ENCODE measurements around the gene DOK7.

The DOK7 gene

DNA sequence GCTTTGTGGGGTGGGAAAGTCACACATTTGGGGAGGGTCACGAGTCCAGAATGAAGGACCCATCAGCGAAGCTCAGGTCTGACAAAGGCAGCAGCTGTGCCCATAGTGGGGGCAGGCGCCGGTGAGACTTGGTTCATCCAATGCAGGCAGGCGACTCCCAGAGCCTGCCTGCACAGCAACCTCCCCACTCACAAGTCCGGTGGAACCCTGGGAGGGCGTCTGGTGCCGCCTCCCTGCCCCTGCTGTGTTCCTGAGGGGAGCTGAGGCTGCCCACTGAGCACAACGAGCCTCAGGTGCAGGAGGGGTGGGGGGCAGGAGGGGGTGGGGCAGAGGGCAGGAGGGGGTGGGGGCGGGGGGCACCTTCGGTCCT lies 55.4 kb downstream of the DOK7 start:
- TF ChIP-seq EZH2phosphoT487 (IDR thresholded peaks at IDR 0.05; ENCODE audit: low read length) (no peak), CTCF (IDR thresholded peaks at IDR 0.05; ENCODE audit: low read length) (no peak), EZH2 (optimal IDR thresholded peaks at IDR 0.05; ENCODE audit: low read depth, low read length) (no peak)
- Histone ChIP-seq H4K20me1 (ENCODE audit: insufficient read depth, low read length) (no peaks in the 10 kb centered on the region), H3K79me2 (ENCODE audit: low read length) (no peaks in the 10 kb centered on the region), H3K4me1 (ENCODE audit: low read length) (no peaks in the 10 kb centered on the region), H3K4me2 (ENCODE audit: low read depth, low read length) (no peak overlapping the region), H3F3A (ENCODE audit: insufficient read depth, low read length) (no peaks in the 10 kb centered on the region), H3K36me3 (replicated peaks; ENCODE audit: insufficient read depth, low read length) (no peaks in the 10 kb centered on the region; the same call in 1 of the 2 replicates), H3K27ac (ENCODE audit: low read length) (no peak overlapping the region), H3K27me3 (replicated peaks; ENCODE audit: insufficient read depth, low read length) (no peaks in the 10 kb centered on the region), H2AFZ (ENCODE audit: low read length) (no peak overlapping the region), H3K9me2 (replicated peaks; ENCODE audit: insufficient read depth, low read length) (no peaks in the 10 kb centered on the region), H3K9ac (ENCODE audit: low read length) (no peak overlapping the region), H3K9me3 (replicated peaks; ENCODE audit: insufficient read depth, low read length) (no peaks in the 10 kb centered on the region), H3K4me3 (ENCODE audit: low read length) (no peak overlapping the region)
- no peak for DNase-seq

- TF ChIP-seq EZH2phosphoT487 (IDR thresholded peaks at IDR 0.05; ENCODE audit: low read length) (no peak), CTCF (IDR thresholded peaks at IDR 0.05; ENCODE audit: low read length) (no peak), EZH2 (optimal IDR thresholded peaks at IDR 0.05; ENCODE audit: low read depth, low read length) (no peak)
- no peaks in the 10 kb centered on the region for H3K9me2 ChIP-seq (replicated peaks; ENCODE audit: insufficient read depth, low read length)
- no peaks in the 10 kb centered on the region for H3K4me1 ChIP-seq (ENCODE audit: low read length)
- H4K20me1 ChIP-seq (ENCODE audit: insufficient read depth, low read length), result no peaks in the 10 kb centered on the region
- no peaks in the 10 kb centered on the region for H3K27me3 ChIP-seq (replicated peaks; ENCODE audit: insufficient read depth, low read length)
- DNase-seq, result no peak
- H3K79me2 ChIP-seq (ENCODE audit: low read length), result no peaks in the 10 kb centered on the region
- no peaks in the 10 kb centered on the region; the same call in 1 of the 2 replicates for H3K36me3 ChIP-seq (replicated peaks; ENCODE audit: insufficient read depth, low read length)
- no peak overlapping the region for H3K9ac ChIP-seq (ENCODE audit: low read length)
- H3K4me3 ChIP-seq (ENCODE audit: low read length), result no peak overlapping the region
- no peak overlapping the region for H2AFZ ChIP-seq (ENCODE audit: low read length)
- no peak overlapping the region for H3K4me2 ChIP-seq (ENCODE audit: low read depth, low read length)
- H3K9me3 ChIP-seq (replicated peaks; ENCODE audit: insufficient read depth, low read length), result no peaks in the 10 kb centered on the region
- H3F3A ChIP-seq (ENCODE audit: insufficient read depth, low read length), result no peaks in the 10 kb centered on the region
- no peak overlapping the region for H3K27ac ChIP-seq (ENCODE audit: low read length)
These were observed 55.8 kb downstream of the DOK7 start for GRCh38 chr4:3518941-3519340.

GRCh38 chr4:3519468-3520264 lies 56.6 kb downstream of the DOK7 start:
- no peak for DNase-seq
- TF ChIP-seq EZH2phosphoT487 (IDR thresholded peaks at IDR 0.05; ENCODE audit: low read length) (no peak), CTCF (IDR thresholded peaks at IDR 0.05; ENCODE audit: low read length) (no peak), EZH2 (optimal IDR thresholded peaks at IDR 0.05; ENCODE audit: low read depth, low read length) (no peak)
- no peaks in the 10 kb centered on the region for H3K27me3 ChIP-seq (replicated peaks; ENCODE audit: insufficient read depth, low read length)
- H4K20me1 ChIP-seq (ENCODE audit: insufficient read depth, low read length), result no peaks in the 10 kb centered on the region
- no peaks in the 10 kb centered on the region for H3K79me2 ChIP-seq (ENCODE audit: low read length)
- no peak overlapping the region for H3K27ac ChIP-seq (ENCODE audit: low read length)
- H3K4me3 ChIP-seq (ENCODE audit: low read length), result no peak overlapping the region
- no peaks in the 10 kb centered on the region for H3K4me1 ChIP-seq (ENCODE audit: low read length)
- no peak overlapping the region for H2AFZ ChIP-seq (ENCODE audit: low read length)
- no peak overlapping the region for H3K4me2 ChIP-seq (ENCODE audit: low read depth, low read length)
- no peaks in the 10 kb centered on the region for H3K9me3 ChIP-seq (replicated peaks; ENCODE audit: insufficient read depth, low read length)
- no peaks in the 10 kb centered on the region for H3K9me2 ChIP-seq (replicated peaks; ENCODE audit: insufficient read depth, low read length)
- H3K36me3 ChIP-seq (replicated peaks; ENCODE audit: insufficient read depth, low read length), result no peaks in the 10 kb centered on the region; the same call in 1 of the 2 replicates
- no peaks in the 10 kb centered on the region for H3F3A ChIP-seq (ENCODE audit: insufficient read depth, low read length)
- no peak overlapping the region for H3K9ac ChIP-seq (ENCODE audit: low read length)

Measured in MM.1S (cell line).